Measurements from ENCODE around the gene GPR179. TPM values are rescaled to one million over a fixed set of nuclear protein-coding genes. Genes with fewer than 3 reads are reported as not detected.

Gene GPR179
- total and polyA plus RNA-seq, 2 donors (not counting 3 experiments of a cell fraction or from before 2014, with no cell fraction given) = not detected

DNA sequence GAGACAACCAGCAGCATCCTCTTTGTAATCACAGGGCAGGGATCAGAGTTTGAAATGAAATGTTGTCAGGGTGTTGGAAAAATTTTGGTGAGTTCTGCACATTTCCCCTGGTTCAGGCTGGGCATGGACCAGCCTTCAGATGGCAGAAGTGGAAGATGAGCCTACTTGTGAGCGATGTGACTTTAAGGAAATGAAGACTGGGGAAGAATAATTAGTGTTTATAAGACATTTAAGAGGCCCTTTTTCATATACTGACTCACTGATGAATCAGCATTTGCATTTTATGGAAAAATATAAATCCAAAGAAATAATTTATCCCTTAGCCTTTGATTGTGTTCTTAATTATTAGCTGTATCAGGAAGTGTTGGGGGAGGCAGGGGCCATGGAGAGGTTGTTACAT, 20.9 kb downstream of the GPR179 start:
- ChIA-PET POLR2A (no interaction called here), CTCF (interaction anchor here (0.9 to 2.4 kb wide), 11 partner anchors 9 to 92 kb away, joined by 3 to 28 read pairs (median 5); partner anchors contain the start of genes MRPL45 and SOCS7)
- dilution Hi-C loops (cut with MboI; ENCODE audit: extremely low pct_ligation_motif_present, low sequenced_read_pairs) (no loop called here), intact Hi-C loops (cut with micrococcal nuclease) (no loop called here)
- no peak overlapping the region for H3K9ac ChIP-seq (replicated peaks; ENCODE audit: extremely low read depth, insufficient read depth, low read length)
- H2AFZ ChIP-seq (ENCODE audit: low read depth, low read length) = no peak overlapping the region
- H3K36me3 ChIP-seq (ENCODE audit: control insufficient read depth in 2 of 2, extremely low read depth in 1 of 2, insufficient read depth in 2 of 2, low read length in 2 of 2) = peaks cover 0 to 13% of the 10 kb centered on the region in 2 experiments
- FAIRE-seq = no peak
- BruUV-seq (replicated peaks) = no TSS peak
- TF ChIP-seq FOS (IDR thresholded peaks at IDR 0.05; ENCODE audit: borderline replicate concordance, insufficient read depth, low read length) = peak; percentile 6
- TF ChIP-seq GATA2 (IDR thresholded peaks at IDR 0.05; ENCODE audit: insufficient read depth, insufficient read length, low read depth, low read length) = no peak
- TF ChIP-seq MAX (IDR thresholded peaks at IDR 0.05; ENCODE audit: insufficient read depth, insufficient read length) = no peak
- no peaks in the 10 kb centered on the region for H3K9me3 ChIP-seq (replicated peaks; ENCODE audit: control insufficient read depth, insufficient read depth, low read length)
- H3K27me3 ChIP-seq (ENCODE audit: control insufficient read depth in 2 of 2, insufficient read depth in 2 of 2, low read length in 2 of 2) = no peaks in the 10 kb centered on the region
- no peaks in the 10 kb centered on the region for H4K20me1 ChIP-seq (replicated peaks; ENCODE audit: control insufficient read depth, extremely low read depth, insufficient read depth, low read length)
- peaks cover 5% of the 10 kb centered on the region for H3K4me1 ChIP-seq (ENCODE audit: control insufficient read depth, extremely low read depth, insufficient read depth, low read length)
- H3K4me2 ChIP-seq (ENCODE audit: insufficient read depth, low read length) = no peak overlapping the region
- no peak overlapping the region for H3K27ac ChIP-seq (ENCODE audit: insufficient read depth, low read depth, low read length)
- H3K4me3 ChIP-seq (replicated peaks in 1 of 3; ENCODE audit: insufficient read depth in 1 of 3, low read depth in 1 of 3, low read length in 3 of 3) = no peak overlapping the region
- H3K9me1 ChIP-seq (replicated peaks; ENCODE audit: control insufficient read depth, extremely low read depth, insufficient read depth, low read length) = no peaks in the 10 kb centered on the region
- DNase-seq (ENCODE audit: low read depth, low spot score) = no peak
- no peaks in the 10 kb centered on the region for H3K79me2 ChIP-seq (ENCODE audit: control insufficient read depth, insufficient read depth, low read length)

- no peak for FAIRE-seq
- ChIA-PET POLR2A (no interaction called here), CTCF (interaction anchor here (0.6 to 2.4 kb wide), 12 partner anchors 10 to 345 kb away, joined by 3 to 28 read pairs (median 4); partner anchors contain the start of genes MRPL45 and SOCS7)
- Histone ChIP-seq H3K27me3 (ENCODE audit: control insufficient read depth in 2 of 2, insufficient read depth in 2 of 2, low read length in 2 of 2) (no peaks in the 10 kb centered on the region), H3K79me2 (ENCODE audit: control insufficient read depth, insufficient read depth, low read length) (no peaks in the 10 kb centered on the region), H3K4me1 (ENCODE audit: control insufficient read depth, extremely low read depth, insufficient read depth, low read length) (peaks cover 5% of the 10 kb centered on the region), H3K27ac (ENCODE audit: insufficient read depth, low read depth, low read length) (no peak overlapping the region), H3K9ac (replicated peaks; ENCODE audit: extremely low read depth, insufficient read depth, low read length) (no peak overlapping the region), H3K4me2 (ENCODE audit: insufficient read depth, low read length) (no peak overlapping the region), H2AFZ (ENCODE audit: low read depth, low read length) (no peak overlapping the region), H3K36me3 (ENCODE audit: control insufficient read depth in 2 of 2, extremely low read depth in 1 of 2, insufficient read depth in 2 of 2, low read length in 2 of 2) (peaks cover 0 to 13% of the 10 kb centered on the region in 2 experiments), H3K9me3 (replicated peaks; ENCODE audit: control insufficient read depth, insufficient read depth, low read length) (no peaks in the 10 kb centered on the region), H3K9me1 (replicated peaks; ENCODE audit: control insufficient read depth, extremely low read depth, insufficient read depth, low read length) (no peaks in the 10 kb centered on the region), H3K4me3 (replicated peaks in 1 of 3; ENCODE audit: insufficient read depth in 1 of 3, low read depth in 1 of 3, low read length in 3 of 3) (no peak overlapping the region), H4K20me1 (replicated peaks; ENCODE audit: control insufficient read depth, extremely low read depth, insufficient read depth, low read length) (no peaks in the 10 kb centered on the region)
- TF ChIP-seq FOS (IDR thresholded peaks at IDR 0.05; ENCODE audit: borderline replicate concordance, insufficient read depth, low read length) = no peak
- no peak for TF ChIP-seq MYC (IDR thresholded peaks at IDR 0.05; ENCODE audit: low read depth, low read length)
- TF ChIP-seq MAX (IDR thresholded peaks at IDR 0.05; ENCODE audit: insufficient read depth, insufficient read length) = no peak
- no peak for TF ChIP-seq JUN (IDR thresholded peaks at IDR 0.05; ENCODE audit: borderline replicate concordance, insufficient read depth, insufficient read length, low read depth)
- no peak for TF ChIP-seq POLR2AphosphoS5 (IDR thresholded peaks at IDR 0.05; ENCODE audit: insufficient read depth, low read depth, low read length)
- TF ChIP-seq EZH2 (IDR thresholded peaks at IDR 0.05; ENCODE audit: borderline replicate concordance, low read depth, low read length, severe bottlenecking) = no peak
- no peak for TF ChIP-seq GATA2 (IDR thresholded peaks at IDR 0.05; ENCODE audit: insufficient read depth, insufficient read length, low read depth, low read length)
- TF ChIP-seq, protein P1, sequence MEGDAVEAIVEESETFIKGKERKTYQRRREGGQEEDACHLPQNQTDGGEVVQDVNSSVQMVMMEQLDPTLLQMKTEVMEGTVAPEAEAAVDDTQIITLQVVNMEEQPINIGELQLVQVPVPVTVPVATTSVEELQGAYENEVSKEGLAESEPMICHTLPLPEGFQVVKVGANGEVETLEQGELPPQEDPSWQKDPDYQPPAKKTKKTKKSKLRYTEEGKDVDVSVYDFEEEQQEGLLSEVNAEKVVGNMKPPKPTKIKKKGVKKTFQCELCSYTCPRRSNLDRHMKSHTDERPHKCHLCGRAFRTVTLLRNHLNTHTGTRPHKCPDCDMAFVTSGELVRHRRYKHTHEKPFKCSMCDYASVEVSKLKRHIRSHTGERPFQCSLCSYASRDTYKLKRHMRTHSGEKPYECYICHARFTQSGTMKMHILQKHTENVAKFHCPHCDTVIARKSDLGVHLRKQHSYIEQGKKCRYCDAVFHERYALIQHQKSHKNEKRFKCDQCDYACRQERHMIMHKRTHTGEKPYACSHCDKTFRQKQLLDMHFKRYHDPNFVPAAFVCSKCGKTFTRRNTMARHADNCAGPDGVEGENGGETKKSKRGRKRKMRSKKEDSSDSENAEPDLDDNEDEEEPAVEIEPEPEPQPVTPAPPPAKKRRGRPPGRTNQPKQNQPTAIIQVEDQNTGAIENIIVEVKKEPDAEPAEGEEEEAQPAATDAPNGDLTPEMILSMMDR (IDR thresholded peaks at IDR 0.05; ENCODE audit: extremely low read depth in 1 of 2, insufficient read depth in 1 of 2, low read depth in 1 of 2, low read length in 2 of 2) = peak; percentile 15 to 70
- BruUV-seq (replicated peaks) = TSS peak; percentile 60
- intact Hi-C loops (cut with micrococcal nuclease) = no loop called here
- dilution Hi-C loops (cut with MboI; ENCODE audit: extremely low pct_ligation_motif_present, low sequenced_read_pairs) = no loop called here
- no peak for DNase-seq (ENCODE audit: low read depth, low spot score)
Observed at GRCh38 chr17:38322156-38322779, 21.5 kb downstream of the GPR179 start.

Measured in endothelial cell of umbilical vein (primary cell).